ENCODE results near the gene DGKB. TPM values are rescaled to one million over a fixed set of nuclear protein-coding genes. Genes with fewer than 3 reads are reported as not detected.

DGKB gene
- total and polyA plus RNA-seq, 2 of the 8 experiments (the other 6 are each of a cell fraction or from before 2014, with no cell fraction given): 1.9 to 2.6 TPM

DNA sequence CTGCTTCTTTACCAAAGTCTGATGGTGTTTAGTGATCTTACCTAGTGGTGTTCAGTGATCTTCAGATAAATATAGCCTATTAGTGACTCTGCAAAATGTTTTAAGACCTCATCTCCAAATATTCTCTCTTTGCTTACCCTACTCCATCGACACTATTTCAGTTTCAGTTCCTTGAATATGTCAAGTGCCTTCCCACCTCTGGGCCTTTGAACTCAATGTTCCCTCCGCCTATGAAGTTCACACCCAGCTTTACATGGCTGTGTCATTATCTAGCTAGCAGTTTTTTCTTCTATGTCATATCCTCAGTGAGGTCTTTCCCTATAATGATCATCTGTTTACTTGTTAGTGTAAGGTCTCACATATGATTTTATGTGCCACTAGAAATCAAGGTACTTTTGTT is 322.6 kb downstream of the DGKB start:
- Histone ChIP-seq H2AFZ (ENCODE audit: low read length) (no peak overlapping the region), H3K79me1 (ENCODE audit: low read depth, low read length) (no peaks in the 10 kb centered on the region), H2BK12ac (ENCODE audit: low read depth, low read length) (no peak overlapping the region), H2AK5ac (ENCODE audit: low read depth, low read length) (no peak overlapping the region), H2BK15ac (ENCODE audit: low read length) (no peak overlapping the region), H3K4me2 (ENCODE audit: insufficient read depth in 1 of 2, low read depth in 2 of 2, low read length in 2 of 2) (no peak overlapping the region), H3K23ac (ENCODE audit: insufficient read length) (no peak overlapping the region), H3K36me3 (ENCODE audit: control insufficient read depth in 2 of 4, insufficient read depth in 4 of 4, low read length in 3 of 4) (no peaks in the 10 kb centered on the region), H2BK120ac (replicated peaks; ENCODE audit: low read depth, low read length) (no peak overlapping the region), H3K4me3 (ENCODE audit: extremely low read depth in 1 of 4, insufficient read depth in 2 of 4, low read depth in 3 of 4, low read length in 4 of 4) (no peak overlapping the region), H3K27ac (ENCODE audit: low read depth, low read length) (no peak overlapping the region), H4K20me1 (replicated peaks in 1 of 2; ENCODE audit: control insufficient read depth in 1 of 2, insufficient read depth in 2 of 2, low read length in 2 of 2) (no peaks in the 10 kb centered on the region), H3K56ac (replicated peaks; ENCODE audit: insufficient read length, low read depth, low read length) (no peak overlapping the region), H3K4ac (replicated peaks; ENCODE audit: insufficient read length, low read depth, low read length) (no peak overlapping the region), H3K79me2 (ENCODE audit: control insufficient read depth in 1 of 2, insufficient read depth in 2 of 2, low read length in 2 of 2) (no peaks in the 10 kb centered on the region), H3K4me1 (replicated peaks in 1 of 4; ENCODE audit: control insufficient read depth in 3 of 4, insufficient read depth in 4 of 4, low read length in 3 of 4) (no peaks in the 10 kb centered on the region), H4K5ac (ENCODE audit: insufficient read length, low read depth, low read length) (no peak overlapping the region), H4K91ac (replicated peaks; ENCODE audit: insufficient read length, low read length) (no peak overlapping the region), H3K9ac (replicated peaks in 1 of 4; ENCODE audit: extremely low read depth in 1 of 4, low read depth in 3 of 4, low read length in 3 of 4) (no peak overlapping the region), H3K18ac (ENCODE audit: extremely low read depth, low read length) (no peak overlapping the region), H3K9me3 (ENCODE audit: insufficient read depth in 2 of 2, low read depth in 1 of 2, low read length in 1 of 2) (no peaks in the 10 kb centered on the region), H3K23me2 (ENCODE audit: low read depth, low read length) (no peaks in the 10 kb centered on the region), H3K27me3 (replicated peaks in 1 of 4; ENCODE audit: control insufficient read depth in 3 of 4, extremely low read depth in 1 of 4, insufficient read depth in 3 of 4, low read length in 3 of 4) (no peaks in the 10 kb centered on the region), H3K14ac (ENCODE audit: insufficient read length) (no peak overlapping the region), H2BK20ac (ENCODE audit: low read length) (no peak overlapping the region), H2BK5ac (ENCODE audit: low read depth, low read length) (no peak overlapping the region), H4K8ac (ENCODE audit: extremely low read depth, insufficient read depth, low read length) (no peak overlapping the region)
- 86% methylated on average over 2 of the region's 2 CpGs; no CpG with 5 or more reads in 1 of the 2 experiments for WGBS, 2 experiments (ENCODE audit: extremely low coverage in 1 of 2, insufficient coverage in 1 of 2, insufficient read length in 1 of 2, insufficient replicate concordance in 2 of 2, low coverage in 1 of 2, low lambda C conversion rate in 2 of 2, missing lambda C conversion rate in 1 of 2)
- no peak for DNase-seq (ENCODE audit: low read depth in 1 of 2, low spot score in 2 of 2)
- ChIA-PET CTCF (ENCODE audit: partially characterized antibody) (interaction anchor here (1.2 kb wide), 1 partner anchor 112 kb away, joined by 5 read pairs; no protein-coding TSS in a partner anchor), POLR2A (ENCODE audit: partially characterized antibody) (no interaction called here)
- TF ChIP-seq SUZ12 (IDR thresholded peaks at IDR 0.05; ENCODE audit: low read length) (no peak), POU5F1 (IDR thresholded peaks at IDR 0.05; ENCODE audit: low read depth, low read length) (no peak), RFX5 (IDR thresholded peaks at IDR 0.05; ENCODE audit: borderline replicate concordance, low read depth, low read length) (no peak), PHF8 (conservative IDR thresholded peaks at IDR 0.05; ENCODE audit: low read depth, low read length) (no peak), GTF2F1 (IDR thresholded peaks at IDR 0.05; ENCODE audit: borderline replicate concordance, low read depth, low read length) (no peak), EZH2 (IDR thresholded peaks at IDR 0.05; ENCODE audit: low read depth, low read length, severe bottlenecking) (no peak), KDM1A (IDR thresholded peaks at IDR 0.05; ENCODE audit: borderline replicate concordance, low read length) (no peak), TEAD4 (IDR thresholded peaks at IDR 0.05; ENCODE audit: low read depth, low read length) (no peak), CBX8 (IDR thresholded peaks at IDR 0.05; ENCODE audit: borderline replicate concordance, low read depth, low read length) (no peak), POLR2A (IDR thresholded peaks at IDR 0.05; ENCODE audit: control extremely low read depth in 1 of 2, low read depth in 2 of 2, low read length in 2 of 2) (no peak), CEBPB (IDR thresholded peaks at IDR 0.05; ENCODE audit: low read depth, low read length) (no peak), FOSL1 (IDR thresholded peaks at IDR 0.05; ENCODE audit: insufficient read depth, low read depth, low read length) (no peak), JUN (IDR thresholded peaks at IDR 0.05; ENCODE audit: low read depth, low read length) (no peak), TBP (IDR thresholded peaks at IDR 0.05; ENCODE audit: low read depth, low read length) (no peak)
- TF ChIP-seq, protein P1, sequence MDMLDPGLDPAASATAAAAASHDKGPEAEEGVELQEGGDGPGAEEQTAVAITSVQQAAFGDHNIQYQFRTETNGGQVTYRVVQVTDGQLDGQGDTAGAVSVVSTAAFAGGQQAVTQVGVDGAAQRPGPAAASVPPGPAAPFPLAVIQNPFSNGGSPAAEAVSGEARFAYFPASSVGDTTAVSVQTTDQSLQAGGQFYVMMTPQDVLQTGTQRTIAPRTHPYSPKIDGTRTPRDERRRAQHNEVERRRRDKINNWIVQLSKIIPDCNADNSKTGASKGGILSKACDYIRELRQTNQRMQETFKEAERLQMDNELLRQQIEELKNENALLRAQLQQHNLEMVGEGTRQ (IDR thresholded peaks at IDR 0.05; ENCODE audit: low read length): no peak
- no peak for FAIRE-seq

Data from H1 (cell line).